NK-92 (cell line): ENCODE measurements around the gene ARSG.

Experiments used
- DNase-seq: peaks from one replicate; lab custom pipeline; 2025; ENCODE audit not compliant: unreplicated experiment; lab: John Stamatoyannopoulos, UW

Gene ARSG

DNA sequence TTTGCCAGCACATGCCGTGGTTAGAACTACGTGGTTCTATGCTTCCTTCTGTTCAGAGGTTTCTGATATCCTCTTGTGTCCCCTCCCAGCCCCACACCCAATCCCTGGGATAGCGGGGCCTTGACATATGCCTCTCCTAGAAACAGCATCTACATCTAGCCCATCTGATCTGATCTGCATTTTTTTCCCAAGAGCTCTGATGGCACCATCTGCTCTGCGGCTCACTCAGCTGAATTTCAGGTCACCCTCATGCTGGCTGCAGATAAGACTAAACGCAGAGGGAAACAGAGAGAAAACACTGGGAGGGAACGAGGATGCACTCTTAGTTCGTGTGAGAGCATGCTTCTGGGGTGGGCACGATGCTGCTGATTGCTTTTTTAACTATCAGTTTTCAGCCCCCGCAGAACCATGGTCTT, 155.3 kb downstream of the ARSG start:
- DNase-seq: no peak

DNA sequence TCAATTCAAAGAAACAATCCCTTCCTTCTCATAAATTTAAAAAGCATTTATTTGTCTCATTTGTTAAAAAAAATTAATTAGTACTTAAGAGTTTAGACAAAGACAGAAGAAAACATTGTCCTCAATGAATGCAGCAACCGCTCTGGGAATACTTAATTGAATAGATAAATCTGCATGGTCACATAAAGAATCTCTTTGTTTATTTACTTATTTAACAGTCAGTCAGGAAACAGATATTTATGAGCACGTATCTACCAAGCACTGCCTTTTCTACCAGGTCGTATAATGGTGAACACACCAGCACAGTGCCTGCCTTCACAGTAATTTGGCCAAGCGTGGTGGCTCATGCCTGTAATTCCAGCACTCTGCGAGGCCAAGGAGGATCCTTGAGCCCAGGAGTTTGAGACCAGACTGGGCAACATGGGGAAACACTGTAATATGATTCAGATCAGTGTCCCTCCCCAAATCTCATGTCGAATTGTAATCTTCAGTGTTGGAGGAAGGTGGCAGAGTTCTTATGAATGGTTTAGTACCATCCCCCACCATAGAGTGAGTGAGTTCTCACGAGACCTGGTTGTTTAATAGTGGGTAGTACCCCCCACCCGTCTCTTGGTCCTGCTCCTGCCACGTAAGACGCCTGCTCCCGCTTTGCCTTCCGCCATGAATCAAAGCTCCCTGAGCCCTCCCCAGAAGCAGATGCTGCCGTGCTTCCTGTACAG, 157.9 kb downstream of the ARSG start:
- DNase-seq: no peak

DNA sequence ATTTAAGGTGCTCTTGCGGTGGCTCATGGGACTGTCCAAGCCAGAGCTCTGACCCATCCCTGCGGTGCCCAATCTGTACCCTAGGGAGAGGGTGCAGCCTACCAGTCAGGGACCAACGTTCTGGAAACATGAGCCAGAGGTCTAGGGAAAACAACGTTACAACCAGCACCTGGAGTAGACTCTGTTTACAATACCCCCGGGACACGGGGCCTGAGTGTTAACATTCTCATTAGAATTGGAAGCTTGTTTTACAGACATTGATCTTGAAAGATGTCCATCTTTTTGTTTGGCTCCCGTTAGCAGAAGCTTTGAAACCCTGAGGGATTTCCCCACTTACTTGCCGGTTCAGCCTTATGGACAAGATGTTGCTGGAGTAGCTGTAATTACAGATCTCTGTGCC, 159.1 kb downstream of the ARSG start:
- DNase-seq: no peak

DNA sequence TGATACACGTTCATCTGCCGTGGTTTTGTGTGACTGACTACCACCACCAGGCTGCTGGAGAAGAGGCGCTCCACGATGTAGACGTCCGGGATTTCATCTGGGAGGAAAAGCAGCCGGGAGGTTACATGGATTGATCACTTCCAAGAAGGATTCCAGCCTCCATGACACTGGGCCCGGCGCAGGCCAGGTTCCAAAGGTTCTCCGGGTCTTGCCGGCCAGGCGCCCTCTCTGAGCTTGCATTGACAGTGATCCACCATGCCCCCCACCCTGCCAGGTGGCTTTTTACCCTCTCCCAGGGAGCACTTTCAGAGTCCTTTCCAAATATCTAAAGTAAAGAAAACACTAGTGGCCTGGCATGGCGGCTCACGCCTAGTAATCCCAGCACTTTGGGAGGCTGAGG, 159.5 kb downstream of the ARSG start:
- no peak for DNase-seq

DNA sequence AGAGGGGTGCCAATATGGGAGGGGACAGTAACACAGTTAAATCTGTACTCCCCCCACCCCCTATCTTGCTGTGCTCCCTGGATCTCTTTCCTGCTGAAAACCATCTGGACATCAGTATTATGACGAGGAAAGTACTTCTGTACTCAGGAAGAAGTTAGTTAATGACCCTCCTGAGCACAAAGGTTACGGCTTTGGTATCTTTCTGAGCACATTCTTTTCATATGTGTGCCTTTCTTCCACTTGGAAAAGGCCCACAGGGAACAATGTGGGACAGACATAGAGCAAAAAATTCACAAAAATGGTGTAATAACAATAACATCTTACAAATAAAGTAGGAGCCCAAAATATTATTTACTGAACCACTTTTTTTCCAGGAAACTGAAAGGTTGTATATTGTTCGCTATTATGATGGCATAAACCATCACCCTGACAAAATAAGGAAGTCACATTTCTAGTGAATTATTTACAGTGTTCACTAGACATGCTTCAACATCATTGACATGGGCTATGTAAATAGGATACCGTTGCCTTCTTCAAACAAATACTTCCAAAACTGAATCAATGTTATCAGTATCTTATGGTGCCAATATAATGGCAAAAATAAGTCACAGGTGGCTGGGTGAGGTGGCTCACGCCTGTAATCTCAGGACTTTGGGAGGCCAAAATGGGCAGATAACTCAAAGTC, 160.5 kb downstream of the ARSG start:
- no peak for DNase-seq

DNA sequence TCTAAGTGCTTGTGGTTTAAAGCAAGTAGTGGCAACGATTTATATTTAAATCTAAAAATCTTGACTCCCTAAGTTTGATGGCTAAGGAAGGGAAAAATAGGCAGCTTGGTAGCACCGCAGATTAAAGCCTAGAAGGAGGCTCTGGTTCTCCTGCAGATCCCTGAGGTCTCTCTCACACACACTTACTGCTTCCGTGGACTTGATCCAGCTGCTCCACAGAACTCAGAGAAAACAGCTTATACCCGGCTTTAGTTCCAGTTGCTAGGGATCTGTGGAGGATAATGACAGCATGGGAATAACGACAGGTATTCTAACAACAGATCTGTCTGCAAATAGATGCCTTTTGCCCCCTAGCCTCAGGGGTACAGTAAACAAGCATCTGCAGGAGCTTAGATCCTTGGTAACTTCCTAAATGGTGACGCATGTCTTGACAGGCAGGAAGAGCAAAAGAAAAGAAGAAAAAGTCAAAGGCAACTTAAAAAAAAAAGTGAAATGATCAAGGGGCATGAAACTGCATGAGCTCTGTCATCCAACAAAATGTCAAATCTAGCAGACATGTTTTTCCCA, 161.5 kb downstream of the ARSG start:
- DNase-seq: no peak

DNA sequence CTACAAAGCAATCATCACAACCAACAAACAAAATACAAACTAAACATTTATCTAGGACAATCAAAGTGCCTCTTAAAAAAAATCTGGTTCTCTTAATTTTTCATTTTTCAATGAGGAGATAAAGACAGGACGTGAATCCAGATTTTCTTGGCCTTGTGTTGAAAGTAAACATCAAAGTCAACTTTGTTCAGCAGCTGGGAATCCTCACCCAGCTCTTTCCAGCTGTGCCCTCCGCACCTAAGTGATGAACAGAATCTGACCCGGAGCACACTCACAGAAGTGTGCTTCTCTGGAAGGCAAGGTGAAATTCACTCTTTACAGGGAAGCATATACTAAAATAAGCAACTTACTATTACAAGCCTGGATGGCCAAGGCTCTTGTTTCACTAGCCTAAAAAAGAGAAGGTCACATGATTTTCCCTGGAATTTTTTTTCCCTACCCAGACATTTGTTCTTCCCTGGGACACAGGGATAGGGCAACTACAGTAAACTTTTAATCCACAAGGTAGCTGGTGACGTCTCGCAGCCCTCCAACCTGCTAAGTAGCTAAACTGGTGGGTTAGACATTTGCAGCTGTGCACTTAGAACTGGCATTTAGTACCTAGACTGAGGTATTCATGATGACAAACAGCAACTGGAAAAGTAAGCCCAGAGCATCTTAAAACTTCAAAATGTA, 162.8 kb downstream of the ARSG start:
- no peak for DNase-seq

DNA sequence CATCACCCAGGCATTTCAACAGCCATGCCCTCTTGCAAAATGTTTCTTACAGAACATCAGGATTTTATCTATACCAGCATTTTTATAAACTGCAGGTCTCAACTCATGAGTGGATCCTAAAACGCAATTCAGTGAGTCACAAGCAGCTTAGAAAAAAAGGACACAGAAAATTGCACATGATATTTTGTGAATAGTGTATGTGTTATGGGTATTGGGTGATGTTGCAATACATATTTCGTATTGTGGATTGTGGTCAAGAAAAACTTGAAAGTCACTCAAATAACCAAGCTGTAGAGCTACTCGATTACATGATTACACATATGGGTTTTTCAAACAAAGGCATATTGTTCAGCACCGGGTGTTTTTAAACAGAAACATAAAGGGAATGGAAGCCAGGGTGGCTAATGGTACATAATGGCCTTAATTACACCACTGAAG, 164.6 kb downstream of the ARSG start:
- DNase-seq: no peak

DNA sequence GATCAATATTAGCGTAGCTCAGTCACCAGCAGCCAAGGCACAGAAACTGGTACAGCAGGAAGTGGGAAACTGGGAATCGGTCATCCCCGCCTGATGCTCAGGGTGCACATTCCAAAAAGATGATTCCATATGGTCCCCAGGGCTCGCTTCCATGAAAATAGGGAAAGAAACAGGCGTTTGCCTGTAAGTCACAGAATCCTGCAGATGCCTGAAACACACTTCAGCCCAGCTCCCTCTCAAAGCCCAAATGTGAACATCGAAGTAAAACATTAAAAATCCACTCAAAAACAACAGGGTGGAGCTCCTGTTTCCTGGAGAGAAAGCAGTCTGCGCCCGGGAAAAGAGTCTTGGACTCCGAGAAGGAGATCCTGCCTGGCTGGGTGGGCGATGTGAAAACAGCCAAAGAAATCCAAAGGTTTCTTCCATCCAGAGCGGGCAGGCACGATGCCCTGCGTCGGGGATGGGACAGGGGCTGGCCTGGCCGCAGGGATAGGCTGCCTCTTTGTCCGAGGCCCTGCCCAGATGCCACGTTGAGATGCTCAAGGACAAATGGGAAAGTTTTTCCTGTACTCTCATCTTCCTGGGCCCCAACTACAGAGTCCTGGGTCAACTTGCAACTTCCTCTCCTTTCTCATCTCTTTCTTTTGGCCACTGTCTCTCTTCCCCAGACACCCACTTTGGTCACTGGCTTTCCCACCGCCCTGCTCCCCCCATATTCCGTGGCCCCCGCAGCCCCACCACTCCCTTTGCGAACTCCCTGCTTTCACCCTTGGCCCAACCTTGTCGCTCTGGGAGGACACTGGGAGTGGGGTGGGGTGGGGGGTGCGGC, 165.3 kb downstream of the ARSG start:
- DNase-seq: no peak

DNA sequence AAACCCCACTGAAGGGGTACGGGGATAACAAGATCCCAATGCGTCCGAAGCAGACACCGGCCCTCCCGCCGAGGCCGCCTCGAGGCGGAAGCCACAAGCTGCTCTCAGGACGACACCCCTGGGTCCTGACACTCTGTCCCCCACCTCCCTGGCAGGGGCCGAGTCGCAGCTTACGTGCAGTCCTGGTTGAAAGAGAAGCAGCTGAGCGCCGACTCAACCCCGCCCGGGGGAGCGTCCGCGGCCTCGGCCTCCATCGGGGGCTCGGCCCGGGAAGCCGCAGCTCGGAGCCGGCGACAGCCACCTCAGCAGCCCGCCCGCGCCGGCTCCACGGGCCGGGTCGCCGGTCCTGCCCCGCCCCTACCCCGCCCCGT, 165.9 kb downstream of the ARSG start, which contains the start of gene WIPI1:
WIPI1 (minus strand) TSS at position 329 of the 371 bp plus-strand sequence; CDS start at position 254, 75 bp downstream.
- DNase-seq: no peak

DNA sequence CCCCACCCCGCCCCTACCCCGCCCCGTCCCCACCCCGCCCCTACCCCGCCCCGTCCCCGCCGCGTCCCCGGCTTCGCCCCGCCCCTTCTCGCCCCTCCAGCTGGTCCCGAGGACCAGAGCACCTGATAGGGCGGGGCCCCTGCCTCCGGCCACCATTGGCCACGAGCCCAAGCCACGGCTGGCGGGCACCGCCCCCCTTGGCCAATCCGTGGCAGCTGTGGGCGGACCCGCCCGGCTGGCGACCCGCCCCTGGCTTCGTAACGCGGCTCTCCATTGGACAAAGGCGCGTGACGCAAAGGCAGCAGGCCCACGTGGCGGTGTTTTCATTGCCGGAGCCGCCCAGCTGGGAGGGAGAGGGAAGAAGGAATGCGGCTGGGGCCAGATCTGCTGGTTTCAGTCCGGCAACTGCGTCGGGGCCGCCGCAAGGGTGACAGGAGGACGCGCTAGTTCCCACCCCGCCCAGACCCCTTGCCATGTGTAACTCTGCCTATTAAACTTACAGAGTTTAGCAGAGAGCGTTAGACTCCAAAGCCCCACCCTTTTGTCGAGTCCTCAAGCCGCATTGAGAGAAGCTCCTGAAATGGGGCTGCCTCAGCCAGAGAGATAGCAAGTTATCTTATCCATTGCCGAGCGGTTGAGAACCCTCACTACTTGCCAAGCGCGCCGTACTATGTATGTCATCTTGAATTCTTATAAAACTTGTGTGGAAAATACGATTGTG, 166.4 kb downstream of the ARSG start:
- peak; percentile 81 for DNase-seq

DNA sequence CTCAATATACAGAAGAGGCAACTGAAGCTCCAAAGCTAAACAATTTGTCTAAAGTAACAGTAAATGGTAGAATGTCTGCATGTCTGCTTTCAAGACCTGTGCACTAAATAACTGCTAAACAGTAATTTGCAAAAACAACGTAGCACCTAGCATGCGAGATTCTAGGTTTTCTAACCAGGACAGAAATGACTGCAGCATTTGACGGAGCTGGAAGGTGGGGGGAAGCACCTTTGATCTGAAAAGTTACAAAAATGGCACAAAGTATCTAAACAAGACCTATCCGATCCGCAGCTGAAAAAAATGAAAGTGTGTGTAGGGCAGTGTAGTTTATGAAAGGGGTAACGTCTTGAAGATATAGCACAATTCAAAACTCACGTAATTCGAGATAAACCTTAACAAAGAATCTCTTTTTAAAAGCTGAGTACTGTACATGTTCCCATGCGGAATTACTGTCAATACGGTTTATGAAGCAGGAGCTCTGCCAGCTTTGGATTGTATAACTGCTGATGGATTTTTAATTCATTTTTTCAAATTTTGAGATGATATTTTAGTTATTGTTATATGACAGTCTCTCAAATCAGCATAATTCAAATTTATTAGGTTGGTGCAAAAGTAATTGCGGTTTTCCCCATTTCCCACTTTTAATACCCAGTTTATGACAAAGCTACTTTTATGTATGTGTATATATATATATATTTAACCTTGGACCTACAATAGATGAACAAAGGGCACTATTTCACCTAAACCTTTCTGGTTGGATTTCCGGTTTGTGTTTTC, 167.2 kb downstream of the ARSG start:
- DNase-seq: no peak

DNA sequence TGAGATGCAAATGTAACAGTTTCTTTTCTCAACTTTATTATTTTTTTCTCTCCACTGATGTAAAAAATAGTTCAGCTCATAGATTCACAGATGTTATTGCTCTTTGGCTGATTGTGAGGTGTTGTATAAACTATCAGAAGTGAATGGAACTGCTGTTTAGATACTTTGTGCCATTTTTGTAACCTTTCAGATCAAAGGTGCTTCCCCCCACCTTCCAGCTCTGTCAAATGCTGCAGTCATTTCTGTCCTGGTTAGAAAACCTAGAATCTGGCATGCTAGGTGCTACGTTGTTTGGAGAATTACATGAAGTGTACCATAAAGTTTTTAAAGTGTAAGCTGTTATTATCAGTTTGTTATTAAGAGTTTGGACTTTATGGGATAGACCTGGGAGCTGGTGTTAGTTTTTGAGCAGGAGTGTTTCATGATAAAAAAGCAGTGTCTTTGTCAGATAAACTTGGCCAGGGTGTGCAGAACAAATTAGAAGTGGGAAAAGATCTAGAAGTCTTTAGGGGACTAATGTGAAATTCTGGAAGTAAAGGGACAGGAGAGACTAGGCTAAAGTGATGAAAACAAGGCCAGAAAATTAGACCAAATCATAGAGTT, 167.8 kb downstream of the ARSG start:
- no peak for DNase-seq

DNA sequence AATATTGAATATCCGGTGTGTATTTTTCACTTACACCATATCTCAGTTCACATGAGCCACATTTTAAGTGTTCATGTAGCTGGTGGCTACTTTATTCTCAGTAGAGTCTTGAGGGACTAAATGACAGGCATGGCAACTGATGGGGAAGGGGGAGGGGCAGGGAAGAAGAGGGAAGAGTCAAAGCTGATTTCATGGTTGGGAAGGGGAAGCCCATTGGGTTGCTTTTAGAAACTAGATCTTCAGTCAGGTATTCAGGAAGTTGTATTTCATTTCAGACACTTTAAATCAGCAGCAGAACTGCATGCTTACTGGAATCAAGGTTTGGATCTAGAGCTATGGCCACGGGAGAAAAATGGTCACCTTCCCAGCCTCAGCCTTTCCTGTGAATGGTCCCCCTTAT, 168.9 kb downstream of the ARSG start:
- no peak for DNase-seq

DNA sequence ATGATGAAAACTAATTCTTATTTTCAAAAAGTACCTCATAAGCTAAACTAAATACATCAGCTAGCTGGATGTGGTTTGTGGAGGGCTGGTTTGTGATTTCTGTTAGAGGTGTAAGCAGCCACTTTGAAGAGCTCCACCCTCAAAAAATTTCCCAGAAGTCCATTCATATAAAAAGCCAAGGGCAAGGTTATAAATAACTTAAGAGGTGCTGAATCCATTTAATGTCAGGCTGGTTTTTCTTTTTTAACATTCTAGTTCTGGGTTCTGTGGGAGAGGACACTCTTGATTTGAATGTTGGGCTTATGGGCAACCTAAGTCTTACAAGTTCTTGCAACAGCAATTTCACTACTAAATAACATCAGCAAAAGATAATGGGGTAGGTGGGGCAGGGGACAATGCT, 169.4 kb downstream of the ARSG start:
- no peak for DNase-seq

DNA sequence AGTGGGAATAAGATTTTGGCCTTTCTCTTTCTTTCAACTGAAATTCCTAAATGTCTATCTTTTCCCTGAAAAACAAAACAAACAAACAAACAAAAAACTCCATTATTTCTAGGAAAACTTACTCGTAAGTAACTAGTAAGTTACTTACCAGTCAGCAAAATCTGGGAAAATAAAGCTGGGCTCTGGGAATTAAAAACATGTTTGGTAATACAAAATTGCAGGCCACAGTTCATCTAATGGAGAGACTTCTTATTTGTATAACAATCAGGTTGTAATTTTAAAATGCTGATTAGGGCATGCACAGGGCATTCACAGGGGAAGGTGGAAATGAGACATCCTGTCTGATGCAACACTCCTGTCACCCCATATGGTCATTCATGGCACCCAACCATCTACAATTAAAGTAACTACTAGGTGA, 169.8 kb downstream of the ARSG start:
- no peak for DNase-seq

DNA sequence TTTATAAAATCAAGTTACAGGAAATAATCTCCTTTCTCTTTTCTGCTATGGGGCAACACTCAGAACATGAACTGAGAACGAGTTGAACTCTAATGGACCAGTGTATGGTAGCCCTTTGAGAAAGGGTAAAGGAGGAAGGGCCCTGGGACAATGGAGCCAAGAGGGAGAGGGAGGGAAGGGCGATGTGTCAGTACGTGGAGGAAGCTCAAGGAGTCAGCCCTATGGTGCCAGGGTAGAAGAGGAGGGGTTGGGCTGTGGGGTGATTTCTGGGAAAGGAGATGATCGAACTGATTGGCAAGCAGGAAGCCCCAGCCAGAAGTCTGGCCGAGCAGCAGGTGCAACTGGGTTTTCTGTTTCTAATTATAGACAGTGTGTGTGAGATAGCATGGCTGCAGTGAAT, 170.3 kb downstream of the ARSG start:
- no peak for DNase-seq

DNA sequence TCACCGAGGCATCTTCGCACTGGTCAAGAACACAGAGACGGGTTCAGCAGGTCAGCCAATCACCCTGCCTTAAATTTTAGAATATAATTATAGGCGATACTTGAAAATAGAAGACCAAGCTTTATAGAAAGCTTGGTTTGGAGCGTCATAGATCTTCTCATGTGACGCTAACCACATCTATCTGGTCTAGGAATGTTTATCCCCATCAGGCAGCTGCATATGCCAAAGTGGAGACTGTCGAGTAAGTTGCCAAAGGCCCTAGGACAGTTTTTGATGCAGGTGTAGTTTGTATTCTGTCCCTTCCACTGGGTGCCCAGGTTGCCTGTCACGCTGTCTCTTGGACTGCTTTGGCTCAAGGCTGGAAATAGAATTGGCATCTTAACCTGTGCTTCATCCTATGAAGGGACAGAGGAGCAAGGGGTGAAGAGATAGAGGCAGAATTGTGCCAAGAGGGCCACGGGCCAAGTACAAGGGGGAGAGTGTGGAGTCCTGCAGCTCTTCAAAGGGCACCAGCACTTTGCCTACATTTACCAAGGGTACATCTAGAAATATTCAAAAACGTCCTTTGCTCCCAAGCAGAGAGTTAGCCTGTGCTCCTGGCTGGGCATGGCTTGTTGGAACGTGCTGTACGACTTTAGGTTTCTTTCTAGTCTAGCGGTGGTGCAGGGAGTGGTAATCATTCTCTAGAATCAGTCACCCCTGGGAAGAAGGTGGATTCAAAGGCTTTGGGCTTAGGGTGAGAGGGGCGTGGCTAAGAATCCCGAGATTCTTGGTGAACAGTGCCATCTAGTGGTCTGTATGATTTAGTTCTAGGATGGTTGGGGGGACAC, 171.3 kb downstream of the ARSG start:
- no peak for DNase-seq
